Medulla oblongata (tissue), 1 donor: ENCODE data around the gene TJP1.
"Not testable (repeated sequence)": the region's sequence is repeated elsewhere in the genome, so short reads cannot be mapped to it uniquely, and the experiment has no call there.

Experiments used
- DNase-seq: peaks from one replicate; pipeline ENCODE4 v3.0.0-alpha.2; 2015; ENCODE audit errors: extremely low spot score

TJP1 gene

GRCh38 chr15:29838352-29839010 lies 16.2 kb upstream of the TJP1 start:
- DNase-seq = no peak

GRCh38 chr15:29835301-29835700 lies 13.0 kb upstream of the TJP1 start:
- DNase-seq = no peak

- DNase-seq = no peak
Measured at GRCh38 chr15:29832709-29833108, 10.4 kb upstream of the TJP1 start.

GRCh38 chr15:29826908-29827820 lies 4.9 kb upstream of the TJP1 start:
- DNase-seq = no peak

- no peak for DNase-seq
Measured at GRCh38 chr15:29825227-29825626, 3.0 kb upstream of the TJP1 start.

- peak; percentile 71 for DNase-seq
Measured at GRCh38 chr15:29822684-29823459, 604 bp upstream of the TJP1 start.

GRCh38 chr15:29821416-29822099 lies 710 bp downstream of the TJP1 start:
- peak; percentile 74 for DNase-seq

- DNase-seq = no peak
Measured at GRCh38 chr15:29820394-29821154, 1.7 kb downstream of the TJP1 start.

GRCh38 chr15:29819979-29820378 lies 2.3 kb downstream of the TJP1 start:
- DNase-seq = no peak

GRCh38 chr15:29818141-29818540 lies 4.1 kb downstream of the TJP1 start:
- no peak for DNase-seq

GRCh38 chr15:29817455-29817854 lies 4.8 kb downstream of the TJP1 start:
- DNase-seq = not testable (repeated sequence)

GRCh38 chr15:29815000-29815710 lies 7.1 kb downstream of the TJP1 start:
- no peak for DNase-seq

GRCh38 chr15:29813009-29813408 lies 9.3 kb downstream of the TJP1 start:
- no peak for DNase-seq

- no peak for DNase-seq
Measured at GRCh38 chr15:29812384-29812694, 9.9 kb downstream of the TJP1 start.

GRCh38 chr15:29811691-29812383 lies 10.4 kb downstream of the TJP1 start:
- no peak for DNase-seq

- DNase-seq = no peak
Measured at GRCh38 chr15:29805708-29806104, 16.6 kb downstream of the TJP1 start.

- peak; percentile 95 for DNase-seq
Measured at GRCh38 chr15:29805043-29805707, 17.1 kb downstream of the TJP1 start.

- DNase-seq = no peak
Measured at GRCh38 chr15:29802411-29802810, 19.9 kb downstream of the TJP1 start.
